HG03025 (cell line): ENCODE results near the gene CCL7.
"Not testable (repeated sequence)": the region's sequence is repeated elsewhere in the genome, so short reads cannot be mapped to it uniquely, and the experiment has no call there.

ENCODE experiments used
- ATAC-seq: cut with Tn5 transposase; IDR thresholded peaks from one replicate; pipeline ENCODE4 v1.9.1; 2021; ENCODE audit warnings: mild to moderate bottlenecking, moderate library complexity; ENCODE audit not compliant: unreplicated experiment, low FRiP score

CCL7 gene

DNA sequence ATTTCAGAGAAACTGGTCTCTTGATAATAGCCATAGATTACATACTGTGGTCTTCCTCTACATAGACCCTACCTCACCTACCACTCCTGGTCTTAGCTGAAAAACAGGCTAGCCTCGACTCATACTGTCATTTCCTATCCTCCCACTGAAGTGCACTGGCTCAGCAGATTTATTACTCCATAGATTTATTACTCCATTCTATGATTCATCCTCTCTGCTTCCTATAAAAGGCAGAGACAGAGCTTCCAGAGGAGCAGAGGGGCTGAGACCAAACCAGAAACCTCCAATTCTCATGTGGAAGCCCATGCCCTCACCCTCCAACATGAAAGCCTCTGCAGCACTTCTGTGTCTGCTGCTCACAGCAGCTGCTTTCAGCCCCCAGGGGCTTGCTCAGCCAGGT lies at the start of gene CCL7:
TSS of gene CCL7 (plus strand) at position 253 of the 400 bp plus-strand sequence. CDS start at position 323, 70 bp downstream.
- no peak for ATAC-seq

DNA sequence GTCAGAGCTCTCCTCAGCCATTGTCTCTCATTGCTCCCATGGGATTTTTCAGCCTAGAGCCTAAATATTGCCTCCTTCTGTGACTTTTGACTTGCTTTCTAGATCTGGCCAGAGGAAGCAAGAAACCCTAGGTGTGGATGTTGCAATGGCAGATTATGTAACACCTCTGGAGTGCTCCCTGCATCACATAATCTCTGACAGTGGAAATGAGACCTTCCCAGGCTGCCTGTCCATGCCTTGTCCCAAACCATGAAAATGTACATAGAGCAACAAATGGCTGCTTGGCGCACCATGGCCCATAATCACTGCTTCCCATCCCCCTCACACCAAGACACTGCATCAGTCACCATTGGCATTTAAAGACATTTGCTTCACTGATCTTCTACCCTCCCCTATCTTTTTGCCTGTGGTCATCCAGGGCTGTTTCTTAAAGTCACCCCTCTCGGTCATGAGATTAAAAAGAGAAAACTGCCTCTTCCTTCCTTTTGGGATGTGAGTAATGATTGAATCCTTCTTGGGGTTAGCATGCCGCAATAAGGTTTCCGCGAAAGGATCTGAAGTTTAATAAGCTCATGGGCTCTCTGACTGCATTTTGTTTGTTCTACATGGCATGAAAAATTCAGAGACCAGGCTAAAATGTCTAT lies 49.1 kb upstream of the CCL7 start:
- no peak for ATAC-seq

DNA sequence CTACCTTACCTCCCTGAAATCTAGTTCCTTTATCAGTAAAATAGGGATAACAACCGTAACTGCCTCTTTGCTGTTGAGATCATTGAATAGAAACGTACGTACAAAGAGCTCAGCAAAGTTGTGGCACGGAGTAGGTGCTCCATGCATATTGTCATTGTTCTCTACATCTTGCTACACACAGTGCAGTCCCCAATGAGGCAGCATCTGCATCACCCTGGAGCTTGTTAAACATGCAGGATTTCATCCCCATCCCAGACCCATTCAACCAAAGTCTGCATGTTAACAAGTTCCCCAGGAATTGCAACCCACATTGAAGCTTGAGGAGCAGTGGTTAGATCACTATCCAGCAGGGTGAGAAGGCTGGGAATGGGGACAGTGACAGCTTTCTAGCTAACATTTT lies 48.6 kb upstream of the CCL7 start:
- ATAC-seq: no peak

DNA sequence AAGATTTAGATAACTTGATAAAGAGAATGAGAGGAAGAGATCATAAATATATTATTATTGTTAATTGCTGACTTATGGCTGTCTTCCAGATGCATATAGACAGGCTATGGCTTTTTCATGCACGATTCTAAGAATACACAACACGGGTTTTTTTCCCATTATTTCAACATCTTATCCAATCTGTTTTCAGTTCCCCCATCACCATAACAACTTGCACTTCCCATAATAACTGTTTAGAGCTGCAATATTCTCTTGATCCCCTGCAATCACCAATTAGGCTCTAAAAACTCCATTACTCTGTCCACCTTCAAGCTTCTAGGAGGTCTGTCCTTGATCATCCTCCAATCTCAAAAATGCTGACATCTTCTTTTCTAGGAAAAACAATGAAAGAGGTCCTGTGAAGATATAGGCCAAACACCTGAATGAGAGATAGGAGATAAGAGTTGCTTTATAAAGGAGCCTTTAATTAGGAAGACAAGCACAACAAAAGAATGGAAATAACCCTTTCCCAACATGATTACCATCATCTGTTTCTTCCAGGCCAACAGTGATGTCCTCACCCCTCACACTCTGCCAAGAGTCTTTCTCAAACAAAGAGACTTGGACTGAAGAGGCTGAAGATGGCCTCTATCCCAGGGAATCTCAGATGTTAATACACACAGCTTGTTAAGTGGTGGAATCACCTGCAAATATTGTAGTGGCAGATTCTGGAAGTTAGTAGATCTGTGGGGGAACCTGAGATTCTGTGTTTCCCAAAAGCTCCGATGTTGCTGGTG lies 47.1 kb upstream of the CCL7 start:
- no peak for ATAC-seq

DNA sequence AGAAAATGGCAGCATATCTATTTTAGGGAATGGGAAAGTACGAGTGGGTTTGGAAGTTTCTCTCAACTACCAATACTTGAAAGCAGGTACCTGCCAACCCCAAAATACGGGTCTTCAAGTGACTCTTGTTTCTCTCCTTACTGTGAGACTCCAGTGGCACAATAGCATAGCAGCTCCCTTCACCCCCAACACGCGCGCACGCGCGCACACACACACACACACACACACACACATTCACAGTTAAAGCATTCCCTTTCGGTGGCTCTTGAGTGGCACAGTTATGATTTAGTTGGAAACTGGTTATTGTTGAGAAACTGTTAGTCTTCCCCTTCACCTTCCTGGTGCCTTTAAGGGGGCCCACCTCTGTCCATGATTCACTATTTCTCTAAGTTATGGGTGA lies 45.0 kb upstream of the CCL7 start:
- ATAC-seq: no peak

DNA sequence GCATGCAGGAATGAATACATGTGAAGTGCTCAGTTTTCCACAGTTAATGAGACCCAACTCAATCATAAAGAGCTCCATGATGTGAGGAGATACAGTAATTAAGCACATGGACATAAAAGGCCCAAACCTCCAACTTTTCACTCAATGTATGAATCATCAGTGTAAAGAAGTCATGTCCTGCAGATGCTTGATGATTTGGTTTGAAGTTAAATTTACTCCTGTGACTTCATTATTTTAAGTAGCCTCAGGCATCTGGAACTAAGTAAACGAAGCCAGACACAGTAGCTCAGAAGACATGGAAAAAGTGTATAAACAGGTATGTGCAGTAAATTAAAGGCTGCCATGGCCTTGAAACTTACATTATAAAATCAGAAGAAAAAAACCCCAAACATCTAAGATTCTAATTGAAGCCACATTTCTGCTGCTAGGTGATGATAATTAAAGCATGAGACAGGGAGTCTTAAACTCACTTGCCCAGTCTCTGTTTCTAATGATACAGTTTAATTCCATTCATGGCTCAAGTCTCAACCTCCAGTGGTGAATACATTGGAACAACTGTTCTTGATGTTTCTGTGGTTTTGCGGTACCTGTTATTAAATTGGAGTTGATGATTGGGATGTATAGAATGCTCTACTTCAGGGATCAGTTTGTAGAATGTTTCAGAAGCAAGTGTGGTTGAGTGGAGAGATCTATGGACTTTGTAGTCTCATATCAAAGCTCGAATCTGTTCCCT lies 43.8 kb upstream of the CCL7 start:
- ATAC-seq: no peak

DNA sequence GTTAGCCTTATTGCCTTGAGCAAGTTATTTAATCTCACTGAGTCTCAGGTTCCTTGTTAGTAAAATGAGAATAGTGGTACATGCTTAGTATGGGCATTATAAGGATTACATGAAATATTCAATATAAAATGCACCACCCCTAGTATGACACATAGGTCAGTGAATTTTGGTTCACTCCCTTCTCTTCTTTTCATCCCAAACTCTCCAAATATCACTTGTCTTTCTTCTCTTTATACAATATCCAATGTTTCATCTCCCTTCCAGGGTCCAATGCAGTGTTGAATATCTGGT lies 43.3 kb upstream of the CCL7 start:
- ATAC-seq: no peak

DNA sequence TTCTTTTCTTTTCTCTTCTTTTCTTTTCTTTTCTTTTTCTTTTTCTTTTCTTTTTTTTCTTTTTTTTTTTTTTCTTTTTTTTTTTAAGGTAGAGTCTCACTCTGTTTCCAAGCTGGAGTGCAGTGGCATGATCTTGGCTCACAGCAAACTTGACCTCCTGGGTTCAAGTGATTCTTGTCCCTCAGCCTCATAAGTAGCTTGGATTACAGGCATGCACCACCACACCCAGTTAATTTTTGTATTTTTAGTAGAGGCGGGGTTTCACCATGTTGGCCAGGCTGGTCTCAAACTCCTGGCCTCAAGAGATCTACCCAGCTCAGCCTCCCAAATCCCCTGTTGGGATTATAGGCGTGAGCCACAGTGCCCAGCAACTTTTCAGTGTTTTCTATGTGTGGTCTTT lies 42.7 kb upstream of the CCL7 start:
- not testable (repeated sequence) for ATAC-seq

DNA sequence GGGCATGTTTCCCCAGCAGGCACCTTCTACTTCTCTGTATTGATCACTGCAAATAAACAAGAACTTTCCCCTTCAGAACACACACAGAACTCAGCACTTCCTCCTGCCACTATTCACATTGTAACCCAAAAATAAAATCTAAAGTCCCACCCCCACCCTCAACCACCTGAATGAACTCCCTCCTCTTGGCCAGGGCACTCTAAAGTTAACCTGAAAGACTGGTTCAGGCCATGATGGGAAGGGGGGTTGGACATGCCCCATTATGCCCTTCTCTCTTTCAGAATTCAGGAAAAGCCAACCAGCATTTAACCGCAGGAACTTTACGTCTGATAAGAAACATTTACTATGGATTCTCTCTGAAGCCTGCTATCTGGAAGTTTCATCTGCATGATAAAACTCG lies 42.3 kb upstream of the CCL7 start:
- ATAC-seq: no peak

DNA sequence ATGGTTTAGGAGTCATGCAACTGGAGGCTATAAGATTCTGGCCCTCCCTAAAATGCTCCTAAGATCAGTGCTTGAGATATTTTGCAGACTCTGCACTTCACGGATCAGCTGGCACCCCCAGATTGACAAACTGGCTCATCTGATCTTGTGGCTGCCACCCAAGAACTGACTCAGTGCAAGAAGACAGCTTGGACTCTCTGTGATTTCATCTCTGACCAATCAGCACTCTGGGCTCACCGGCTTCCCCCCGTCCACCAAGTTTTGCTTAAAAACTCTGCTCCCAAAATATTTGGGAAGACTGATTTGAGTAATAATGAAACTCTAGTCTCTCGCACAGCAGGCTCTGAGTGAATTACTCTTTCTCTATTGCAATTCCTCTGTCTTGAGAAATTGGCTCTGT lies 41.2 kb upstream of the CCL7 start:
- ATAC-seq: no peak

DNA sequence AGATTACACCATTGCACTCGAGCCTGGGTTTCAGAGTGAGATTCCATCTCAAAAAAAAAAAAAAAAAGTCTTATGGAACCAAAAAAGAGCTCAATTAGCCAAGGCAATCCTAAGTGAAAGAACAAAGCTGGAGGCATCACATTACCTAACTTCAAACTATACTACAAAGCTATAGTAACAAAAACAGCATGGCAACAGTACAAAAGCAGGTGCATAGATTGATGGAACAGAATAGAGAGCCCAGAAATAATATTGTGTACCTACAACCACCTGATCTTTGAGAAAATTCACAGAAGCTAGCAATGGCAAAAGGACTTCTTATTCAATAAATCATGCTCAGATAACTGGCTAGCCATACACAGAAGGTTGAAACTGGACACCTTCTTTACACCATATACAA lies 39.7 kb upstream of the CCL7 start:
- ATAC-seq: no peak

DNA sequence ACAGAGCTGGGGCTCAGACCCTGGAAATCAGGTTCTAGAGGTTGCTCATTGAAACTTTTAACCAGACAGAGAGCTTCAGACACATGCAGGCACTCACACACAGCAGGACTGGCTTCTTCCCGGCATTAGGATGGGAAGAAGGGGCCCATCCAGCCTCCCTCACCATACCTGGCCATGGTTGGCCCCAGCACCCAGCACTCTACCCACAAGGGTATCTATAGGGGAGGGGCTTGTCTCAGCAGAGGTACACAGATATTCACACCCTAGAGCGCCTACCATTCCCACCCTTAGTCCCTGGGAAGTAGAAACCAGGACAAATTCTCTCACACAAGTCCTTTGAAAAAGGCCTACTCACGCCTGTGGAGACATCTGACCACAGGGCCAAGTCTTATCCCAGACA lies 35.4 kb upstream of the CCL7 start:
- no peak for ATAC-seq

DNA sequence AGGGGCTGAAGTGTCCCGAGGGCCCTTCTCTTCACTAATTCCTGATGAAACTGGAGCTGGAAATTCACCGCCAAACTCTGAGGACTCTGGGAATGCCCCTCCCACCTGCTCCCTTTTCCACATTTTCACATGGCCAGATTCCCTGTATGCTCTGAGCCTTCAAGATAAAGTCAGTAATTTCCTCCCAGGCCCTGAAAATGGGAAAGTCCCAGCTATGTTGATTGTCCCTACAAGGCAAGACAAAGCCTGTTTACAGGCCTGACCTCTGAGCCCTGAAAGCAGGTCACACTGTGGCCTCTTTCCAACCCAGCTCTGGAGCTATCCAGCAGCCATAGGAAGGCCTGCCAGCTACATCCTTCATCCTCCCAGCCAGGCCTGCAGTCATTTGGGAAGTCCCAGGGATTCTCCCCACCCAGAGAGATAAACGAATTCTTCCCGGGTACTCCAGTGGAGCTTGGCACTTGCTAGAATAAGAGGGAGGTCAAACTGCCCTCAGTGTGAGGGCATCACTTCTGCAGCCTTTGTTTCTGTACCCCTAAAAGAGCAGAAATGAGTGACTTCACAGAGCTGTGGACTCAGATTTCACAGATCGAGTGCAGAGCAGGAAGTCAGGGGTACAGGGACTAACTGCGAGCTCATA lies 34.5 kb upstream of the CCL7 start:
- ATAC-seq: no peak

DNA sequence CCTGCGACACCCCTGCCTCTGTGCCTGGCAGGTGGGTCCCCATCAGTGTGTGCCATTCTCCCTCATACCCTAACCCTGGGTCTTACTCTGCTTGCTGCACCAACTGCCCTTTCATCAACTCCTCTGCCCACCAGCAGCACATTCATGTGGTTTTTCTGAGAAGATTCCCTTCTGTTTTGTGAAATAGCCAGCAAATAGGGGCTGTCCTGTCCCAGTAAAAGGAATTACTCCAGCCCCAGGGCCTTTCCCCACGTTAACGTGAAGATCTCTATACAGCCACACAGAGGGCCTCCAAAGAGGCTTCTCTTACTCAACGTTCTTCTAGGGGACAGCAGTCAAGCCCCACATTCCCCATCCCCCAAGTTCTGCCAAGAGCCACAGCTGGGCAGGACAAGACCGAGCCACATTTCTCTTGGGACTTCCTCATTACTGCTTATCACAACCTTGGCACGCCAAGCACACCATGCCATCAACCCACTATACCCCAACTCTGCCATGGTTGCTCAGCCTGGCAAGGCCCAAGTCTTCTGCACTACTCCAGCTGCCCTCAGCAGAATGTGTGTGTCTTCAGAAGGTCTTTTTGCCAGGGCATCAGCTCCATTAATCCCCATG lies 33.6 kb upstream of the CCL7 start:
- ATAC-seq: no peak

DNA sequence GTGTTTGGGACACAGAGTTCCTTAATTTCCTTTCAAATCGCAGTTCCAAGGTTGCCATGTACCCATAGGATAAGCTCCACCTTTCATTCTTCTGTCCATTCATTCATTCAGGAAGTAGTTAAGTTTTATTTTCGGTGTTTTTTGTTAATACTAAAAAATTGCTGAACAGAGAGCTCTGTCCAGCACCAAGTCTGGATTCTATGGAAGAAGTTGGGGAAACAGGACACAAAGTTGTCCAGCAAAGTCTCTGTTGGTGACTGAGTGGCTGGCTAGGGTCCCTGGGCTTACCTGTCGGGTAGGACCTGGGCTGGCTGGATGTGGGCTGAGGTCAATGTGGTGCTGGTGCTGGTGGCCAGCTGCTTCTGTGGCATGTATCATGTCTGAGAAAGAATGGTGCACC lies 32.6 kb upstream of the CCL7 start:
- no peak for ATAC-seq

DNA sequence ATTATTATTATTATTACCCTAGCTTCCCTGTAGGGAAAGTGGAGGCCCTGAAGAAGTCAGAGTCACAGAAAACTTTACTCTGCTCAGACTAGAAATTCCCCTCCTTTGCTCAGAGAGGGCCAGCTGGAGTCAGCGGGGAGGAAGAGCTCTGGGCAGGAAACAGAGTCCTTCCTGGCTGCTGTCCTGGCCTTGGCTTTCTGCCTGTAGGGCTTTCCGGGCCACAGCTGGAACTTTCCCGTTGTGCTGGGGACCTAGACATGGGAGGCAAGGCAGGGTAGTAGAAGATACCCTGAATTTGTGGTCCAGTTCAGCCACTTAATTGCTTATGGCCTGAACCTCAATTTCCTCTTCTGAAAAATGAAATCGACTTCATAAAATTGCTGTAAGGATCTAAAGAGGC lies 29.0 kb upstream of the CCL7 start:
- ATAC-seq: no peak

DNA sequence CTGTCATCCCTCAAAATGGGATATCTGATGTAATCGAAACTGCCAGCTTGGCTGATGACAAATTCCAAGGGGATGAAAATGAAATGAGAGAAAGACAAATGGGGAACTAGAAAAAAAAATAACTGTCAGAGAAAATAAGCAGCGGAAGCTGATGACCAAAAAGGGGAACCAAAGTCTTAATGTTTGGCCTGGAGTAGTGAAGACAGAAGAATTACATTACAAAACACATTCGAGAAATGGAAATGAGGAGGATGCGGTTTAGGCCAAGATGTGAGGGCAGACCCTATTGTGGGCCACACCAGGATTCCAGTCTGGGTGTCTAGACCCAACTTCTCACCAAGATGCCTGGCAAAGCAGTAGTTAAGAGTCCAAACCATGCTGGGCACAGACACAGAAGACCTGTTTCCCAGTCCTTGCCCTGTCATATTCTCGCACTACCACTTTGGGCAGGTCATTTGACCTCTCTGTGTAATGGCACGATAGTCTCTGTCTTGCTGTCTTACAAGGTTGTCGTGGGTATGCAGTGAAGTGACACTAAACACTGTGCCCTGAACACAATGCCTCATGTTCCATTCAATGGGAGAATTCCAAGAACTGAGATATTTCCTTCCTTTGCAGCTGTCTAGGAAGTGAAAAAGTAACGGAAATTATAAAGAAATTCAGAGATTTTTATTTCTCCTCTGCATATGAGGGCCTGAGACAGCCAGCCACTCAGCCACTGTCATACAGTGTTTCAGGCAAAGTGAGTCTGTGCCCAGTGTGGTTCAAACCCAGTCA lies 27.2 kb upstream of the CCL7 start:
- no peak for ATAC-seq

DNA sequence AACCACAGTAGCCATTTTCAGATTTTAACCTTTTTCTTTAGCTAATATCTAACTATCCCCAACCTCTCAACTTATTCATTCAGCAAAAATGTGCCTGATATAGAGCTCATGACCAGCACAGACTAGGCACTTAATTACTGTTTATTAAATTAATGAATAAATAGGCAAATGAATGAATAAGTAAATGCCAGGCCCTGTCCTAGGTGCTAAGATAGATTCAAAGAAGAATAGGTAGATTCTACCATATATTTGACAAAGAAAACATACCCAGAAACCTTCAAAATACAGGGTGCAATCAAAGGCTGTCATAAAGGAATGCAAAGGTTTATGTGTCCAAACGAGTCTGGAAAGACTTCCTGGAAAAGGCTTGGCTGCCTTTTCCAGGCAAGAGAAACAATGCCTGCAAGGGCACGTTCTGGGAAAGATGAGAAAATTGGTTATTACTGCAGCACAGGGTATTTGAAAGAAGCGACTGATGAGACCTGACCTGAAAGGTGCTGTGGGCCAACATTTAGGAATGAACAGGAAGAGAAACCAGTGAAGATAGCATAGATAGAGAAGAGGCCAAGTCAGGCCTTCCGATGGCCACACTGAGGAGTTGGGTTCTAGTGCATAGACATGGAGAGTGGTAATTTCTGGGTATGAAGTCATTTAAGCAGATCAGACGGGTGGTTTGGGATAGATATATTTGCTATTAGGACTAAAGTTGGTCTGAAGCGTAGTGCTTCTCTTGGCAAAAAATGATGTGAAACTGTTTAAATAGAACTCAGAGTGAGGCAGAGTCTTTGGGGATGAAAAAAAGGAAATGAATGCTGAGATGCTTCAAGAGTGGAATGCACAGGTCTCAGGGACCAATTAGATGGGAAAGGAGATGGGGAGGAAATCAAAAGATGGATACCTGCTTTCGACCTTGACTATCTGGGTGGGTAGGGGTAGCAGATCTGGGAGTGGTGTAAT lies 26.4 kb upstream of the CCL7 start:
- no peak for ATAC-seq

DNA sequence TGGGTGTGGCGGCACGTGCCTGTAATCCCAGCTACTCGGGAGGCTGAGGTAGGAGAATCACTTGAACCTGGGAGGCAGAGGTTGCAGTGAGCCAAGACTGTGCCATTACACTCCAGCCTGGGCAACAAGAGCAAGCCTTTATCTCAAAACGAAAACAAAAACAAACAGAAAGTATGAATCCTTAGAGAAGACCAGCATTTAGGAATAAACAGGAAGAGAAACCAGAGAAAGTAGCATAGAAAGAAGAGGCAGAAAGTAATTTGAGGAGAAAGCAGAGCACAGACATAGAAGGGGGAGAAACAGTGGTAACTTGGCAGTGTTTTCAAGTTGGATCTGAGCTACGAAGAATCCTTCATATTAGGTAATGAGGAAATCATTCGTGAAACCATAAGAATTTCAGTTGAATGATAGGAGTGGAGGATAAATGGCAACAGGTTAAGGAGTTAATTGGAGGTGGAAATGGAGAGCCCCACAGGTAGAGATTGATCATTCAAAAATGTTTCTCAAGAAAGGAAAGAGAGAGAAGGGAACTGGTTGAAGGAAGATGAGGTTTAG lies 24.6 kb upstream of the CCL7 start:
- ATAC-seq: no peak
